HG03175 (cell line): Measurements from ENCODE around the gene LRRD1.
"Not testable (repeated sequence)": the region's sequence is repeated elsewhere in the genome, so short reads cannot be mapped to it uniquely, and the experiment has no call there.

ENCODE experiments used
- ATAC-seq: cut with Tn5 transposase; IDR thresholded peaks from one replicate; pipeline ENCODE4 v1.9.1; 2021; ENCODE audit warnings: mild to moderate bottlenecking, moderate library complexity; ENCODE audit not compliant: unreplicated experiment

LRRD1 gene

GRCh38 chr7:92142791-92143190 lies 36.2 kb downstream of the LRRD1 start:
- ATAC-seq, result not testable (repeated sequence)

GRCh38 chr7:92141161-92141560 lies 37.8 kb downstream of the LRRD1 start:
- ATAC-seq, result no peak

GRCh38 chr7:92137557-92137956 lies 41.4 kb downstream of the LRRD1 start:
- no peak for ATAC-seq

GRCh38 chr7:92135052-92135889 lies 43.7 kb downstream of the LRRD1 start:
- ATAC-seq, result no peak

GRCh38 chr7:92134271-92135051 lies 44.5 kb downstream of the LRRD1 start, which contains the start of gene CYP51A1:
TSS of gene CYP51A1 (minus strand) at chr7:92134477. CDS start at chr7:92134364, 113 bp downstream.
- ATAC-seq, result peak; percentile 86

GRCh38 chr7:92133737-92134270 lies 45.1 kb downstream of the LRRD1 start:
- ATAC-seq, result peak; percentile 30

- peak; percentile 22 for ATAC-seq
Measured at GRCh38 chr7:92133133-92133736, 45.7 kb downstream of the LRRD1 start.

- no peak for ATAC-seq
Measured at GRCh38 chr7:92131764-92132330, 47.1 kb downstream of the LRRD1 start.

- ATAC-seq, result no peak
Measured at GRCh38 chr7:92131093-92131492, 47.8 kb downstream of the LRRD1 start.

GRCh38 chr7:92121681-92122080 lies 57.3 kb downstream of the LRRD1 start:
- ATAC-seq, result no peak

- no peak for ATAC-seq
Measured at GRCh38 chr7:92119213-92119759, 59.7 kb downstream of the LRRD1 start.

GRCh38 chr7:92116949-92117348 lies 62.0 kb downstream of the LRRD1 start:
- ATAC-seq, result no peak

GRCh38 chr7:92115821-92116220 lies 63.1 kb downstream of the LRRD1 start:
- no peak for ATAC-seq

- ATAC-seq, result no peak
Measured at GRCh38 chr7:92110857-92111256, 68.1 kb downstream of the LRRD1 start.

GRCh38 chr7:92108821-92109220 lies 70.1 kb downstream of the LRRD1 start:
- no peak for ATAC-seq

- not testable (repeated sequence) for ATAC-seq
Measured at GRCh38 chr7:92102862-92103261, 76.1 kb downstream of the LRRD1 start.

- ATAC-seq, result no peak
Measured at GRCh38 chr7:92100534-92100933, 78.4 kb downstream of the LRRD1 start.

- ATAC-seq, result no peak
Measured at GRCh38 chr7:92095380-92095779, 83.6 kb downstream of the LRRD1 start.
